ENCODE data around the gene ATP5PF. TPM values are rescaled to one million over a fixed set of nuclear protein-coding genes. Genes with fewer than 3 reads are reported as not detected.

ATP5PF gene
- total RNA-seq, 5 donors from 2014 or later (not counting 1 experiment from before 2014, with no cell fraction given) = 35.1 to 52.2 (median 46.6) TPM

Other genes with a start within 250 kb of the ATP5PF start
- 10 to 100 TPM; 10.6 to 18.2 (median 14.8) TPM for gene MRPL39, start 127.4 kb downstream of the ATP5PF start, total RNA-seq
- under 1 TPM in 2 of 5 donors, not detected in 3; 0.43 to 0.99 TPM for gene JAM2, start 95.6 kb downstream of the ATP5PF start, total RNA-seq
- 10 to 100 TPM; 23.5 to 28.3 (median 25.5) TPM for gene GABPA, start 68 bp upstream of the ATP5PF start, total RNA-seq